Measurements from ENCODE around the gene ETV6.

ETV6 gene

DNA sequence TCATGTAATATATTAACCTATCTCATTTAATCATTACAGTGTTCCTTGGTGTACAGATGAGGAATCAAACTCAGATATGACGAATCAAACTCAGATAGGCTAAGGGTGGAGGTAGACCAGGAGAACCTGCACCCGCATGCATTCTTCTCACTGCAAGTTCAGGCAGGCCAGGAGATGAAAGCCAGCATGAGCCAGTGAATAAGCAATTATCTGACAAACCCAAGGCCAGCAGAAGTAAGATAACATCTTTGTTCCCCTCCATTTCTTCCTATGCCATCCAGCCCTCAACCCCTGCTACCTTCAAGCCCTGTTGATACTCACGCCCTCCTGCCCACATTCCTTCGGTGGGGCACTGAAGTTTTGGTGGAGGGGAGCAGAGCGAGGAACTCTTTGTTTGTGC is 152.2 kb downstream of the ETV6 start:
- no peak for DNase-seq (ENCODE audit: low read depth in 3 of 3)

DNA sequence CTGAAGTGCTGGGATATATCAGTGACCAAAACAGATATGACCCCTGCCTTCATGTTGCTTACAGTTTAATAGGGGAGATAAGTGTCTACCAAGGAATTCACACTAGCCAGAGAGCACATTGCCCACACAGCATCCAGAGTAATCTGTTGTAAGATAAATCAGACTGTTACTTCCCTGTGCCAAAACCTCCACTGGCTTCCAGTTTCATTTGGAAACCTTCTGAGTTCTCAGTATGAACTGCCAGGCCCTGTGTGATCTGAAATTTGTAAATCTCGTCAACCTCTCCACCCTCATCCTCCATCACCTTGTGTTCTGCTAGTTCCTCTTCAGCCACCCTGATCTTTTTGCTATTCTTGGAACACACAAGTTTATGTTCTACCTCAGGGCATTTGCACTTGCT is 154.7 kb downstream of the ETV6 start:
- DNase-seq (ENCODE audit: low read depth in 3 of 3): no peak

DNA sequence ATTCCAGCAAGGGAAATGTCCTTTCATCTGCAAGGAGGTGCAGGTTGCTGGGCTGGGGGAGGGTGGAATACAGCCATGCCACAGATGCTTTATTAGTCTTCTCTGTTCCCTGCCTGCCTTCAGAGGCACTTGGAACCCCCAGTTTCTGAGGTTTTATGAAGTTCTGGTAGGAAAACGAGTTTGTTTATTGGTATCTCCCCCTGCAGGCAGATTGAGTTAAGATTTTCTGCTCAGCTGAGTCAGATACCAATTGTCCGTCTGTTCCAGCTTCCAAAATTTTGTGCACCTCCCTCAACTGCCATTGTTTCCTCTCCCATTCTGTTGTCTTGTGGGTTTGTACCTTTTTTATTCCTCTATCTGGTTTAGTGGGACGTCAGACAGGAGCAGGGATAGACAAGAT is 155.6 kb downstream of the ETV6 start:
- DNase-seq (ENCODE audit: low read depth in 3 of 3): no peak

DNA sequence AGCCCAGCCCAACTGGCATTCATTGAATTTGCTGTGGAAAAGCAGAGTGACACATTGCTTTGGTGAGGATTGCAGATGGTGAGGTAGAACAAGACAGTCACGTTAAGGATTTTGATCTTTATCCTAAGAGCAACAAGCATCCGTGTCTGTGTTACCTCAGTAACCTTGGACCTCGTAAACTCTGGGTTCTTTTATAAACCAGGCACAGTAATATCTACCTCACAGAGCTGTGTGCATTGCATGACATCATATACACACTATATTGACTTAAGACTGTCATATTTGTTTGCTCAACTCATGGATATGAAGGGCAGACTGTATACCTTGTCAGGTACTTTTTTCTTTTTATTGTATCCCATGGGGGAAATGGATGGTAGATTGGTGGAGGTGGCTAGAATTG is 156.2 kb downstream of the ETV6 start:
- no peak for DNase-seq (ENCODE audit: low read depth in 3 of 3)

DNA sequence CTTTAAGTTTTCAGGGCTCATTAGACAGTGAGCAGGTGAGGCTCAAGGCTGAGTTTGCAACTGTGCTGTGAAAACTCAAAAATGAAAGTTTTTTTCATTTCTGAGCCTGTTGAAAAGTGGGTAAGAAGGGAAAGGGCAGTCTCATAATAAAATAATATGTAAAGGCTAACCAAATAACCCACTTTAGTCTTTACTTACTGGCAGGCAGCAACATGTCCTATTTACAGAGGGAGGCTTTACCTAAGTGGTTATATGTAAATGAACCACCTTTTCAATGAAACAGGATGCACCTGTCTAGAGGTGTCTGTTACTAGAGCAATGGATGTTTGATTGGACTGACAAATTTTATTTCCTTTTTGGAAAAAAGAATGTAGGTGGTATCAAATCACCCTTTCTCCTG is 158.0 kb downstream of the ETV6 start:
- DNase-seq (ENCODE audit: low read depth in 3 of 3): no peak

DNA sequence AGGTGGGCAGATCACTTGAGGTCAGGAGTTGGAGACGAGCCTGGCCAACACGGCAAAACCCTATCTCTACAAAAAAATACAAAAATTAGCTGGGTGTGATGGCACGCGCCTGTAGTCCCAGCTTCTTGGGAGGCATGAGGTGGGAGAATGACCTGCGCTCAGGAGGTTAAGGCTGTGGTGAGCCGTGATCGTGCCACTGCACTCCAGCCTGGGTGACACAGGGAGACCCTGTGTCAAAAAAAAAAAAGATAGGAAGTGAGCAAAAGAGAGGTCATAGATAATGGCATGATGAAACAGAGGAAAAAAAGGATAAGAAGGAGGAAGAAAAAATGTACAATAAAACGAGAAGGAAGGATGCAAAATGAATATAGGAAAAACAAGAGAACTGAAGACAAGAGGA is 159.5 kb downstream of the ETV6 start:
- no peak for DNase-seq (ENCODE audit: low read depth in 3 of 3)

DNA sequence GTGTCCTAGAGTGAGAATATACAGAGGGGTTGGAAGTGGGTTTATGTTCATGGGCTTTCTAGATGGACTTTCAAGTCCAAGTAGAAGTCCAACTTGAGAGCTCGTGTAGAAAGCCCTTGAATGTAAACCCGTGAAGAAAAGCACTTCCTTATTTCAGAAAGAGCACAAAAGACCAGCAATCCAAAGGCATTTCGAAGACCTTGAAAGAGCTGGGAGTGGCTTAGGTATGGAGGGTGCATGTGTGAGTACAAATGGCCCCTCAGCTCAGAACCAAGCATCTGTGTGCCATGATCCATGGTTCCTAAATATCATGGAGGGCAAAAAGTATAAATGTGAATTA is 160.7 kb downstream of the ETV6 start:
- no peak for DNase-seq (ENCODE audit: low read depth in 3 of 3)

DNA sequence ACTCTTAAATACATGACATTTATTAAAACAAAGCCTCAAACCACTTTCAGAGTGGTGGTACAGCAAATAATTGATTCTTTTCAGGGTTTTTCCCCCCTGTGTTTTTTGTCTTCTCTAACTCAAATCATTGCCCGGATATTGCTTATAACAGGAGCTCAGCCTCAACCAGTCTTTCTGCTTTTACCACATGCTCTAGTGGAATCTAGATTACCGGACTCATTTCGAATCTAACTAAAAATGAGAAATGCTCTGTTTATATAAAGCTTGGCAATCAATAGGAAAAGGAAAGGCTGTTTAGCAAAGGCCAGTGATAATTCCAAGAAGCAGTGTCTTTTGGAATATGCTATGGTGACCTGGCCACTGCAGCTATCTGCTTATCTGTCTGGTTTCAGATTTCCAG is 161.5 kb downstream of the ETV6 start:
- DNase-seq (ENCODE audit: low read depth in 3 of 3): no peak

DNA sequence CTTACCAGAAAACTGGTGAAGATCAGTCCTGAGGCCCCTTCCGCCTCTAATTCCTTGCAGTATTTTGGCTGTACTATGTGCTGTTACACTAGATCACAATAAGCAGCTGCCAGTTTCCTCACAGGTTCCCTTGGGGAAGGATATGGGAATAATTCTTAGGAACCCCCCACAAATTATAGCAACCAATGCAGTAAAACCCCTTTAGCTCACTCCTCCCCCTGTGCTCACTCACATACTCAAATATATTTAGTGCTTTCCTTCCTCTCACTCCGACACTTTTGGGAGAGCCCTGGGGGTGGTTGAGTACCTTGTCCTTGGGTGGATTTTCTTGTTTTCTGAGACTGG is 162.7 kb downstream of the ETV6 start:
- no peak for DNase-seq (ENCODE audit: low read depth in 3 of 3)

DNA sequence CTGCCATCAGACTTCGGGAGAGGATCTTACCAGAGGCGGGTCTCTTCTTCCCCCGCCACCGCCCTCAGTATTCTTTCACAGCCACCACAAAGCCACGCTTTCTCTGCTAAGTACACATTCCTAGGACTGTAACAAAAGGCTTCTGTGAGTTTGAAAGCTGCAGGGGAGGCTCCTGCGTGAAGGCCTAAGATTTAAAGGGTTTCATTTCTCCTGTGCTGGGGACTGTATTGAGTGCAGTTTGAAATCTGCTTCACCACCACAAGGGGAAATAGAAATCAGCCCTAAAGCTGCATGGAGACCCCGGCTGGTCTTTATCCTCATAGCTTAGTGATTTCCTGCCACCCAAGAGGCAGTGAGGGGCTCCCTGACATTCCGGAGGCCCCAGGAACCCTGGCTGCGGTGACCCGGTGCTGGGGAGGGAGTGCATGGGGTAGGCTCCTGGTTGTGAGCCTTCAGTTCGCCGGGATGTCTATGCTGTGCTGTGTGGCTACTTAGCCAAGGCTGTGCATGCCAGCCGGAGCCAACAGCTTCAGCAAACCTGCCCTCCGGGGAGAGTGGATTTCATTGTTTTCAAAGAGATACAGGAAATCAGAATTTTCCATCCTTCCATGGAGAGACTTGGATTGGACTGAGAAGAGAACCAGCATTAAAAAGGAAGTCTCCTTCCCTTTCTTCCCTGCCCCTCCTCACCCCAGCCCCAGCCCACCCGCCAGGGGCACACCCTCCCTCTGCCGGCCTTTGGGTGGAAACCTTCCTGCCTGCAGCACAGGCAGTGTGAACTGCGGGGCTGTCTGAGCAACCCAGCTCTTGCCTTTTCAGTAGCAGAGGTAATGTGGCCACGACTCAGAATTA is 163.3 kb downstream of the ETV6 start:
- no peak for DNase-seq (ENCODE audit: low read depth in 3 of 3)

DNA sequence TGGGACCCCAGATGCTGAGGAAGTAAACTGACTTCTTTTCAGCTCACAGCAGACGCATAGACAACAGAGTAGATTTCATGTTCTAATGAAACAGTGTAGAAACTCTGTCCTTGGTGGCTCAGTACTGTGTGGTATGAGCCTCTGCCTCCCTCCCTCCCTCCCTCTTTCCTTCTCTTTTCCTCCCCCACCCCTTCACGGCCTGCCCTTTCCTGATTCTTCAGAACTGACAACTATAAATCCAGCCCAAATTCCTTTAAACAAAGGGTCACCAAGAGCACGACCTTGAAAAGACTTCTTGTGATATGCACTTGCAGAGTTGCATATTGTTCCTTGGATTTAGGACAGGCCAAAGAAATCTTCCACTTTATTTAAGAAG is 164.0 kb downstream of the ETV6 start:
- DNase-seq (ENCODE audit: low read depth in 3 of 3): no peak

DNA sequence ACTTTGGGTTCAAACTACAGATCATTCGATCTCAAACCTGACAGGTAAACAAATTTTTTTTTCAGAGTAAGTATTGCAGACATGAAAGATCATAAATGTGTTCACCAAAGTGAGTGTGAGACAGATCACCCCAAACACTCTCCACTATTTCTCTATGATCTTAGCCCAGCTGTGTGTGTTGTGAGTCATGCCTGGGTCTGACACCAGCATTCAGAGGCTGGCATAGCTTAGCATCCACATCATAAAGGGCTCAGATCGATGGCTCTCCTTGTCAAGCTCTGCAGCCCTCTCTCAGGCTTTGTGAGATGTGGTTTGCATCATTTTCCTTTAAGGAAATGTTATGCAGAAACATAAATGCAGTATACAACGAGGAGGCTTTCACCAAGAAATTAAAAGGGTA is 164.9 kb downstream of the ETV6 start:
- no peak for DNase-seq (ENCODE audit: low read depth in 3 of 3)

DNA sequence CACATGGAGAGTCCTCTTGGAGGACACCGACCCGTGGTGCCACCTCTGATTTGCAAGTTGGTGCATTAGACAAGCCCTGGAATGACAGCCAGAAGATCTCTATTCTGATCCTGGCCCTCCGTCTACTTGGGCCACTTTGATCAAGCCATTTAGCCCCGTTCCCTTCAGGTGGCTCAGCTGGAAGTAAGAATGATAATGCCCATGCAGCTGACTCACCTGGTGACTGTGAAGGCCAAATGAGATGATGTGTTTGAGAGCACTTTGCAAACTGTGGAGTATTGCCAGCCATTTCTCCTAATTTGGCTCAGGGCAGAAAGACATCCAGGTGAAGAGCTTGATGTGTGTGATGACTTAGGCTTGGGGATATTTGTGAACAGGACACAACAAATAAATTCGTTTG is 165.9 kb downstream of the ETV6 start:
- DNase-seq (ENCODE audit: low read depth in 3 of 3): no peak

DNA sequence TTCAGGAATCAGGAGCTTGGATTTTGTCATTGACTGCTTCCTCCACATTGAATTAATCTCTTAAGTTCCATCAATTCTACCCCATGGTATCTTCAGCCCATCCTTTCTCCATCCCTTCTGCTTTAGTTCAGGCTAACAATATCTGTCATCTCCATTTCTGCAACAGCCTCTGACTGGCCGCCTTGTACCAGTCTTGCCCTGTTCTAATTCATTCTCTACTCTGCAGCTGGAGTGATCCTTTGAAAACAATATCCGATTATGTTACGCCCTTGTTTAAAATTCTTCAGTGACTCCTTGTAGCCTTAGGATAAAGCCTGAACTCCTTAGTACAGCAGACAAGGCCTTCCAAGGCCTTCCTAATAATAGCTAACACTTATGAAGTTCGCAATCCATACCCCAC is 170.2 kb downstream of the ETV6 start:
- no peak for DNase-seq (ENCODE audit: low read depth in 3 of 3)

DNA sequence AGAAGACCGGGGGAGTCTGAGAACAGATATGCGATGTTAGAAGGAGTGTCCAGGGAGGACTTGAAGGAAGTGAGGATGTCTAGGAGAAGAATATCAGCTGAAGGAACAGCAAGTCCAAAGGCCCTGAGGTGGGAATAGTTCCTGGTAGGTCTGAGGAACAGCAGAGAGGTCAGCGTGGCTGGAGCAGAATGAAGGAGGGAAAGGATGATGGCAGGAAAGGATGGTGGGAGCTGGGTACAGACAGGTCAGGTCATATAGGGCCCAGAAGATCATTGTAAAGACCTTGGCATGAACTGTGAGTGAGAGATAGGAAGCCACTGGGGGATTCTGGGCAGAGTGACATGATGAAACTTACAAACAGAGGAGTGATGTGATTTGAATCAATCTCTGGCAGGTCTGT is 171.0 kb downstream of the ETV6 start:
- DNase-seq (ENCODE audit: low read depth in 3 of 3): no peak

DNA sequence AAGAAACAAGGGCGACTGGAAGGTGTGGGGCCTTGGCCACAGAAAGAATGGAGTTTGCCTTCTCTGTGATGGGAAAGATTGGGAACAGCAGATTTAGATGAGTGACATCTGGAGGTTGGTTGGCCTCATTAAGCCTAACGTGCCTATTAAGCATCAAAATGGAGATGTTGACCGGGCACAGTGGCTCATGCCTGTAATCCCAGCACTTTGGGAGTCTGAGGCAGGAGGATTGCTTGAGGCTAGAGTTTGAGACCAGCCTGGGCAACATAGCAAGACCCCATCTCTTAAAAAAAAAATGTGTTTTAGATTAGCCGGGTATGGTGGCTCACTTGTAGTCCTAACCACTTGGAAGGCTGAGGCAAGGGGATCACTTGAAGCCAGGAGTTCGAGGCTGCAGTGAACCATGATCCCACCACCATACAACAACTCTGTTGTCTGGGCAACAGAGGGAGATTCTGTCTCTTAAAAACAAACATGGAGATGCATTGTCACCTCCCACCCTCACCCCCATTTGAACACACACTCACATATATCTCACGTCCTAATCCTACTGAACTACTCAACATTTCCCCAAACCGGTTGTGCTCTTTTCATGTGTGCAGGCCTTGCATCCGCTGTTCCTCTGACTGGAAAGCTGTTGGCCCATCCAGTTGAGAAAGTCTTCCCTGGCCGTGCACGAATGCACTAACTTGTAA is 172.1 kb downstream of the ETV6 start:
- no peak for DNase-seq (ENCODE audit: low read depth in 3 of 3)

DNA sequence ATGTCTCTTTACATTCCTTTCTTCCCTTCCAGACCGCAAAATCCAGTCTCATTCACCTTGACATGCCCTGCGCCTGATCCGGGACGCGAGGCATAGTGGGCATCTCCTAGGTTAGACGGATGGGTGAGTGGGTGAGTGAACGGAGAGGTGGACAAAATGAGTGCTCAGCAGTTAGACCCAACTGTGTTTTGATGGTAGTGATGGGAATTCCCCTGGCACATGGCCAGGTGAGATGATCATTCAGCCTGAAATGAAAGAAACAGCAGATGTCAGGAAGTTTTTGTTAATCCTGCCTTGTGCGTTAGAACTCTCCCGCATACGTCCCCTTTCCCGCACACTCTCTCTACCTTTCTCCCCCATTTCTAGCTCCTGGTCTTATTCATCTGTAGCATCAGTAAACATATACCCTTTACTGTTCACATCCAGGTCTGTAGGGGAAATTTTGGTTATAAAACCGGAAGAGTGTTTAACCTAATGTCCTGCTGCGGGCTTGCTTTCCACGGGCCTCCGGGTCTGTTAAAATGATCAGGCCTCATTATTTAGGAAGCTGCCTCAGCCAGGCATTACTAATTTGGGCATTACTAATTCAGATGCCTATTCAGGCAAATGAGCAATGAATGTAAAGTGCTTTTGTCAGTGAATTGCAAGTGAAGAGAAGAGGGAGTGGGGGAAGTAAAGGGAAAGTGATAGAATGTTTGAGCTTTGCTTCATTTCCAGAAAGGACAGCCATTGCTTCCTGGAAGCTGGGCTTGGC is 172.8 kb downstream of the ETV6 start:
- peak; percentile 24 to 52 (median 35) for DNase-seq (ENCODE audit: low read depth in 3 of 3)

DNA sequence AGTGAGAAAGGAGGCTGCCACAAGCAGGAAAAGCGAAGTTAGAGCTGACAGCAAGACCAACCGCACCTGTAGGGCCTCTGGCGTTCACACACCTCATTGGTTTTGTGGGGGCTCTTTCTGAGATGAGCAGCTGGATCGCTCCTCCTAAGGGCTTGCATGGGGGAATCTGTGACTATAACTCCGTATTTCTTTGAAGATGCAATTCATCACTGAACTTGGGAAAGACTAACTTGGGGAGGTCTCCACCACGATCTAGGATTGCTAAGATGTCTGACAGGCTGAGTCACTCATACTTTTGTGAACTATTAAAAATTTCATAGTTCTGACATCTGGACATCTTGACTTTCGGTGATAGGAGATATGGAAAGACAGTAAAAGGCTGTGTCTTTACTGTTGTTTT is 173.6 kb downstream of the ETV6 start:
- DNase-seq (ENCODE audit: low read depth in 3 of 3): no peak

DNA sequence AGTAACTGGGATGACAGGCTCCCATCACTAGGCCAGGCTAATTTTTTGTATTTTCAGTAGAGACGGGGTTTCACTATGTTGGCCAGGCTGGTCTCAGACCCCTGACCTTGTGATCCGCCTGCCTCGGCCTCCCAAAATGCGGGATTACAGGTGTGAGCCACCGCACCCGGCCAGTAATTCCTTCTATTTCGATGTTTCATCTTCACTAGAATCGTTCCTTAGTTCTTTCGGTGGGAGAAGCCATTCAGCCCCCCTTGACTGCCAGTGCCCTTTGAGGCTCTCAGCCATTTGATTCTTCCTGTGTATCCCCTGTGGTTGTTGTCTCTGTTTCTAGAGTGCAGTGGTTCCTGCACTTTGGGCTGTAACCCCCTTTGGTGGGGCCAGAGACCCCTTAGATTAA is 174.1 kb downstream of the ETV6 start:
- no peak for DNase-seq (ENCODE audit: low read depth in 3 of 3)

DNA sequence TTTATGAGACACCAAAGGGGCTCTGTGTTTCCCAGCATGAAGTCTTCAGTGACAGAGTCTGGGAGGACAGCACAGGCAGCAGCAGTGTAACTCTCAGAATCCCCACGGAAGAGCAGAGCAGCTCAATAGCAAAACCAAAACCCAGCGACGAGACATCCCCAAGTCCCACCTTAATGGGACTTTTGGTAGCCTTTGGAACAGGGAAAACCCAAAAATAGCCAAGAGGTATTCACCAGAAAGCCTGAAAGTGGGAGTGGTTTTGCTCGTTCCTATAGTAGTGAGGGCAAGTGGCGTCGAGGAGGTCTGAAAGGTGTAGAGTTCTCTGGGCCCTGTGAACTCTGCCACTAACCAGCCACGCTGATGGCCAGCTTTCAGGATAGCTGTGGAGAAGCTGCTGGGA is 174.6 kb downstream of the ETV6 start:
- no peak for DNase-seq (ENCODE audit: low read depth in 3 of 3)

DNA sequence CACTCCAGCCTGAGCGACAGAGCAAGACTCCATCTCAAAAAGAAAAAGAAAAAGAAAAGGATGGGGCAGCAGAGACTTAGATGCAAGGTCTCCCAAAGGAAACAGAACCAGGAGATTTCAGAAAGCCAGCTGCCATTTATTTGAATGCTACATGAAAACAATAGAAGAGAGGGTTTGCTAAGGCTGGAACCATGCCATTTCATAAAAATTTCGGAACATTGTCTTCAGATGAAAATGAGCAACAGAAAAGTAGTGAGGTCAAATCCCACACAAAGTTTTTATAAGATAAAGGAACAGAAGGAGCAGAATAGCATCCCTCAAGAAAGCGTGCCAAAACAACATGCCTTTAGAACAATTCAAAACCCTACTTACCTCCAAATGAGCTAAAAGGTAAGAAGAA is 175.3 kb downstream of the ETV6 start:
- no peak for DNase-seq (ENCODE audit: low read depth in 3 of 3)

DNA sequence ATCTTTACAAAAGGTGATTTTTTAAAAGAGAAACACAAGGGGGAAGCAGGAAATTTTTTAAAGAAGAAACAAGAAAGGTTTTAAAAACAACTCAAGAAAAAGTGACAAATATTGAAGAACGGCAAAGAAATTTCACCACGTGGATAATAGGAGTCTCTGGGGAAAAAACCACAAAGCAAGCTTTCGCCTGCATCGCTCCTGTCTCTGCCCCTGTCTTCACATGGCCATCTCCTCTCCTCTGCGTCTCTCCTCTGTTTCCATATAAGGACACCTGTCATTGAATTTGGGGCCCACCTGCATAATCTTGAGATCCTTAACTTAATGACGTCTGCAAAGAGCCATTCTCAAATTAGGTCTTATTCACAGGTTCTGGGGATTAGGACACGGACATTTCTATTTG is 175.8 kb downstream of the ETV6 start:
- DNase-seq (ENCODE audit: low read depth in 3 of 3): no peak

DNA sequence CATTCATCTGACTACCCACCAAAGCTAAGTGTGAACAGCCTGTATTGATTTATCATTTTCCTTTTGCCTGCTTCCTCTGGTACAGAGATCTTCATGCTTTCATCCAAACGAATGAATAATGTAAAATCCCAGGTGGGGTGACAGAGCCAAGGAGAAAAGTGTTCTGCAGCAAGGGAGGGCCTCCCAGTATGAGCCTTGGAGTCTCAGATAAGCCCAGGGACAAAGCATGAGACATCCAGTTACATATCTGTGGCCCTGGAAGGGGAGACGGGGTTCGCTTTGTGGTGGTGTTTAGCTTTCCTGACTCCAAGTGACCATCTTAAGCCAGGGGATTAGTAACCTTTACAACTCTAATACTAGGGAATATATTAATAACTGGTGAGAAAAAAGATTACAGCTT is 177.1 kb downstream of the ETV6 start:
- DNase-seq (ENCODE audit: low read depth in 3 of 3): no peak

Measured in stimulated activated CD4-positive, alpha-beta T cell treated with anti-CD3 and anti-CD28 coated beads, TNF-alpha, amount 100 ng/mL, for 4 hours (primary cell).